DOHH2 (cell line): Measurements from ENCODE around the gene AFF4.

Experiments used
- CTCF ChIP-seq: fragments of 200-600 bp; sonication (generic); IDR thresholded peaks from one replicate; pipeline ENCODE4 v1.5.1; 2014; ENCODE audit warnings: antibody characterized with exemption, mild to moderate bottlenecking, low read depth, low read length; ENCODE audit not compliant: poor library complexity, severe bottlenecking
- EZH2phosphoT487 ChIP-seq: fragments of 200-600 bp; sonication (generic); IDR thresholded peaks from 2 replicates; pipeline ENCODE4 v1.6.1; 2017; ENCODE audit warnings: borderline replicate concordance, mild to moderate bottlenecking, antibody characterized with exemption, low read length, moderate library complexity, mixed read lengths

- no peak for TF ChIP-seq CTCF
- TF ChIP-seq EZH2phosphoT487: no peak
Observed at GRCh38 chr5:132889501-132889900, 73.9 kb downstream of the AFF4 start.
